OCI-LY7 (cell line): ENCODE data around the gene ATG10. TPM values are rescaled to one million over a fixed set of nuclear protein-coding genes. Genes with fewer than 3 reads are reported as not detected.

Experiments
- BruUV-seq: library from RNA; stranded (reverse); fragments of 400-500 nt; replicated peaks from 2 replicates; lab custom pipeline; 2021; lab: Mats Ljungman, UMichigan
- CTCF ChIA-PET: fragments of 300-600 bp; sonication (Branson Sonifier 250); formaldehyde crosslinking; loops from one replicate; lab custom pipeline; 2022; ENCODE audit warnings: antibody characterized with exemption; ENCODE audit not compliant: unreplicated experiment; lab: Charles Lee
- POLR2A ChIA-PET: fragments of 300-600 bp; sonication (Branson Sonifier 250); formaldehyde crosslinking; loops from one replicate; lab custom pipeline; 2022; ENCODE audit warnings: antibody characterized with exemption; lab: Charles Lee
- DNase-seq: peaks from one replicate; pipeline ENCODE4 v3.0.0-alpha.2; 2015; ENCODE audit warnings: low spot score
- H2AFZ ChIP-seq: fragments of 200-600 bp; sonication (generic), shearing (Covaris generic); 2 replicates; pipeline ENCODE4 v1.6.1; 2014; ENCODE audit warnings: mild to moderate bottlenecking, antibody characterized with exemption, low read length, moderate library complexity
- H3K27ac ChIP-seq: fragments of 200-600 bp; sonication (generic); 2 replicates; pipeline ENCODE4 v1.5.1; 2014; ENCODE audit warnings: mixed run types, low read depth, mild to moderate bottlenecking, moderate library complexity, low read length, inconsistent platforms; ENCODE audit not compliant: poor library complexity, severe bottlenecking
- H3K36me3 ChIP-seq: fragments of 200-600 bp; sonication (generic); 2 replicates; pipeline ENCODE4 v1.6.1; 2014; ENCODE audit warnings: mild to moderate bottlenecking, antibody characterized with exemption, low read length, moderate library complexity, mixed read lengths; ENCODE audit not compliant: insufficient read depth
- H3K4me1 ChIP-seq: fragments of 200-600 bp; sonication (generic); 2 replicates; pipeline ENCODE4 v1.5.1; 2014; ENCODE audit warnings: mild to moderate bottlenecking, low read length; ENCODE audit not compliant: insufficient read depth, poor library complexity, severe bottlenecking
- H3K4me2 ChIP-seq: fragments of 200-600 bp; sonication (generic); 2 replicates; pipeline ENCODE4 v1.6.1; 2014; ENCODE audit warnings: mild to moderate bottlenecking, low read length
- H3K4me3 ChIP-seq: fragments of 200-600 bp; sonication (generic); 2 replicates; pipeline ENCODE4 v1.5.1; 2014; ENCODE audit warnings: mild to moderate bottlenecking, low read depth, low read length; ENCODE audit not compliant: poor library complexity, severe bottlenecking
- H3K79me2 ChIP-seq: fragments of 200-600 bp; sonication (generic); 2 replicates; pipeline ENCODE4 v1.6.1; 2016; ENCODE audit warnings: low read depth, mild to moderate bottlenecking, low read length, moderate library complexity, mixed read lengths; ENCODE audit not compliant: insufficient read depth
- H3K9me2 ChIP-seq: fragments of 200-600 bp; sonication (generic); 2 replicates; pipeline ENCODE4 v1.6.1; 2016; ENCODE audit warnings: mild to moderate bottlenecking, low read length, mixed read lengths; ENCODE audit not compliant: insufficient read depth
- H3K9me3 ChIP-seq: fragments of 200-600 bp; sonication (generic); 2 replicates; pipeline ENCODE4 v1.6.1; 2014; ENCODE audit warnings: mild to moderate bottlenecking, mixed run types, low read length, mixed read lengths
- H4K20me1 ChIP-seq: fragments of 200-600 bp; sonication (generic); 2 replicates; pipeline ENCODE4 v1.6.1; 2014; ENCODE audit warnings: mild to moderate bottlenecking, antibody characterized with exemption, low read length, moderate library complexity, mixed read lengths; ENCODE audit not compliant: insufficient read depth
- CTCF ChIP-seq: fragments of 200-600 bp; sonication (generic); conservative IDR thresholded peaks from 2 replicates; pipeline ENCODE4 v1.5.1; 2014; ENCODE audit warnings: mild to moderate bottlenecking, antibody characterized with exemption, low read length, moderate library complexity, mixed read lengths
- EZH2phosphoT487 ChIP-seq: fragments of 200-600 bp; sonication (generic); IDR thresholded peaks from 2 replicates; pipeline ENCODE4 v1.6.1; 2018; ENCODE audit warnings: low read depth, borderline replicate concordance, mild to moderate bottlenecking, mixed run types, antibody characterized with exemption, low read length, moderate library complexity, mixed read lengths
- intact Hi-C: fragments of 100-400 bp; cut with micrococcal nuclease; formaldehyde crosslinking; loops from one replicate; pipeline ENCODE4 v1.10.0; 2022; ENCODE audit not compliant: unreplicated experiment
- total RNA-seq, 2 experiments: library from RNA; depleted of rRNA in 1 of 2; stranded (reverse); fragments of >200 nt in 1 of 2; shearing (Covaris generic) in 1 of 2; gene quantifications; 2 replicates each; pipeline ENCODE4 v1.2.3, GENCODE V29; 2014 to 2022

The ATG10 gene
- total RNA-seq, 2 experiments from 2014 or later, result 5.4 to 14.8 TPM

- Histone ChIP-seq H3K36me3 (no peaks in the 10 kb centered on the region), H3K79me2 (no peaks in the 10 kb centered on the region), H3K9me2 (no peaks in the 10 kb centered on the region), H4K20me1 (no peaks in the 10 kb centered on the region), H3K9me3 (no peaks in the 10 kb centered on the region), H3K27ac (no peak overlapping the region), H3K4me1 (no peaks in the 10 kb centered on the region), H3K4me3 (no peak overlapping the region), H2AFZ (no peak overlapping the region), H3K4me2 (no peak overlapping the region)
- intact Hi-C loops, result no loop called here
- CTCF ChIA-PET, result no interaction called here
- BruUV-seq, result no TSS peak
- no peak for DNase-seq
- no peak for TF ChIP-seq EZH2phosphoT487
- TF ChIP-seq CTCF, result no peak
- POLR2A ChIA-PET, result interaction anchor here (0.9 to 1.2 kb wide), 2 partner anchors 9 to 18 kb away, joined by 3 to 4 read pairs; no protein-coding TSS in a partner anchor
These were observed 105.7 kb downstream of the ATG10 start for GRCh38 chr5:82077496-82077895.

GRCh38 chr5:82091617-82092016 lies 119.8 kb downstream of the ATG10 start:
- ChIA-PET CTCF (interaction anchor here (0.6 kb wide), 1 partner anchor 765 kb away, joined by 3 read pairs; no protein-coding TSS in a partner anchor), POLR2A (interaction anchor here (0.6 to 1.0 kb wide), 2 partner anchors 9 to 649 kb away, joined by 3 to 5 read pairs; no protein-coding TSS in a partner anchor)
- no peaks in the 10 kb centered on the region for H3K4me1 ChIP-seq
- intact Hi-C loops, result no loop called here
- no peak overlapping the region for H3K27ac ChIP-seq
- no peak for DNase-seq
- no peak overlapping the region for H2AFZ ChIP-seq
- TF ChIP-seq CTCF, result no peak
- no peak for TF ChIP-seq EZH2phosphoT487
- H3K9me2 ChIP-seq, result no peaks in the 10 kb centered on the region
- H3K9me3 ChIP-seq, result peaks cover 13% of the 10 kb centered on the region; the same call in 1 of the 2 replicates
- BruUV-seq, result no TSS peak
- H3K4me2 ChIP-seq, result no peak overlapping the region
- no peak overlapping the region for H3K4me3 ChIP-seq
- H3K79me2 ChIP-seq, result no peaks in the 10 kb centered on the region
- H3K36me3 ChIP-seq, result no peaks in the 10 kb centered on the region
- no peaks in the 10 kb centered on the region for H4K20me1 ChIP-seq

- no peaks in the 10 kb centered on the region for H3K36me3 ChIP-seq
- H4K20me1 ChIP-seq, result no peaks in the 10 kb centered on the region
- no peak for DNase-seq
- intact Hi-C loops, result no loop called here
- no peaks in the 10 kb centered on the region for H3K4me1 ChIP-seq
- no peak overlapping the region for H3K4me3 ChIP-seq
- TF ChIP-seq CTCF, result no peak
- TF ChIP-seq EZH2phosphoT487, result no peak
- ChIA-PET CTCF (no interaction called here), POLR2A (interaction anchor here (0.6 to 0.7 kb wide), 3 partner anchors 18 to 163 kb away, joined by 3 to 4 read pairs (median 4); no protein-coding TSS in a partner anchor)
- no peak overlapping the region for H3K4me2 ChIP-seq
- peaks cover 13% of the 10 kb centered on the region; the same call in 1 of the 2 replicates for H3K9me3 ChIP-seq
- BruUV-seq, result no TSS peak
- H3K9me2 ChIP-seq, result no peaks in the 10 kb centered on the region
- H3K79me2 ChIP-seq, result no peaks in the 10 kb centered on the region
- H2AFZ ChIP-seq, result no peak overlapping the region
- no peak overlapping the region for H3K27ac ChIP-seq
These were observed 123.7 kb downstream of the ATG10 start for GRCh38 chr5:82095536-82095935.
